Measurements from ENCODE around the gene TRAPPC11. TPM values are rescaled to one million over a fixed set of nuclear protein-coding genes. Genes with fewer than 3 reads are reported as not detected.

Gene TRAPPC11
- total and polyA plus RNA-seq, 2 of the 13 experiments (the other 11 are each of a cell fraction or from before 2014, with no cell fraction given) = 18.0 to 23.2 TPM

GRCh38 chr4:183688216-183688615 lies 29.1 kb downstream of the TRAPPC11 start:
- ATAC-seq (no peak), FAIRE-seq (no peak), DNase-seq (ENCODE audit: low spot score) (no peak)
- H3K4me2 ChIP-seq (ENCODE audit: low read depth, low read length) = no peak overlapping the region
- no peak overlapping the region for H2AFZ ChIP-seq (ENCODE audit: low read length)
- H3K9ac ChIP-seq (ENCODE audit: insufficient read depth, low read depth, low read length) = no peak overlapping the region
- ChIA-PET CTCF (ENCODE audit: low intra/inter-chr PET ratio, low total read pairs) (no interaction called here), POLR2A (no interaction called here)
- H3K27ac ChIP-seq (ENCODE audit: extremely low read length, insufficient read depth, low read length) = no peak overlapping the region
- H4K20me1 ChIP-seq (ENCODE audit: insufficient read depth, low read length) = no peaks in the 10 kb centered on the region
- no peaks in the 10 kb centered on the region for H3K4me1 ChIP-seq (ENCODE audit: insufficient read depth, low read length)
- H3K36me3 ChIP-seq (replicated peaks in 1 of 2; ENCODE audit: control insufficient read depth in 1 of 2, insufficient read depth in 2 of 2, low read length in 2 of 2) = peaks cover 9 to 32% of the 10 kb centered on the region in 2 experiments
- H3K79me2 ChIP-seq (ENCODE audit: insufficient read depth, low read length) = no peaks in the 10 kb centered on the region
- 93% methylated on average over 6 of the region's 6 CpGs for WGBS (ENCODE audit: low lambda C conversion rate)
- H3K9me3 ChIP-seq (ENCODE audit: low read length) = no peaks in the 10 kb centered on the region
- intact Hi-C loops (cut with micrococcal nuclease; ENCODE audit: unreplicated experiment) = no loop called here
- H3K4me3 ChIP-seq (replicated peaks in 1 of 3; ENCODE audit: insufficient read depth in 1 of 3, low read depth in 2 of 3, low read length in 3 of 3) = no peak overlapping the region
- no TSS peak for BruUV-seq (replicated peaks)
- no peaks in the 10 kb centered on the region for H3K27me3 ChIP-seq (ENCODE audit: control insufficient read depth in 1 of 2, insufficient read depth in 2 of 2, low read length in 2 of 2)
- in situ Hi-C loops (cut with HindIII; ENCODE audit: extremely low pct_ligation_motif_present, low pct_unique_long_range_greater_than_20kb) = no loop called here
- TF ChIP-seq TEF (CRISPR knock-in tag; IDR thresholded peaks at IDR 0.05) (no peak), MED13 (CRISPR knock-in tag; IDR thresholded peaks at IDR 0.05) (no peak), PATZ1 (CRISPR knock-in tag; IDR thresholded peaks at IDR 0.05) (no peak), GABPA (IDR thresholded peaks at IDR 0.05; ENCODE audit: low read depth, low read length) (no peak), GABPA (CRISPR knock-in tag; IDR thresholded peaks at IDR 0.05; ENCODE audit: low read depth) (no peak), HDAC2 (CRISPR knock-in tag; IDR thresholded peaks at IDR 0.05) (no peak), ZNF142 (CRISPR knock-in tag; IDR thresholded peaks at IDR 0.05) (no peak), AKAP8 (CRISPR knock-in tag; IDR thresholded peaks at IDR 0.05) (no peak), ZNF674 (CRISPR knock-in tag; IDR thresholded peaks at IDR 0.05; ENCODE audit: low read depth) (no peak), BRCA1 (CRISPR knock-in tag; IDR thresholded peaks at IDR 0.05) (no peak), MEIS2 (CRISPR knock-in tag; IDR thresholded peaks at IDR 0.05) (no peak), ZNF18 (CRISPR knock-in tag; IDR thresholded peaks at IDR 0.05; ENCODE audit: insufficient replicate concordance) (no peak), ZMAT5 (CRISPR knock-in tag; IDR thresholded peaks at IDR 0.05; ENCODE audit: borderline replicate concordance, low read depth) (no peak), KLF6 (CRISPR knock-in tag; IDR thresholded peaks at IDR 0.05) (no peak)
